Measurements from ENCODE around the gene HCFC1. TPM values are rescaled to one million over a fixed set of nuclear protein-coding genes. Genes with fewer than 3 reads are reported as not detected.

HCFC1 gene
- total RNA-seq, 2 donors from 2014 or later, result 36.6 to 80.5 TPM

- H3K27me3 ChIP-seq, result no peaks in the 10 kb centered on the region
- no peak for DNase-seq
- intact Hi-C loops (cut with DNase I), result no loop called here
- H3K4me3 ChIP-seq, result no peak overlapping the region
- no peaks in the 10 kb centered on the region for H3K36me3 ChIP-seq
- H3K27ac ChIP-seq, result peak overlapping the region; percentile 98
- TF ChIP-seq CTCF (IDR thresholded peaks at IDR 0.05), result no peak
- peaks cover 10% of the 10 kb centered on the region for H3K4me1 ChIP-seq
- peak overlapping the region in 1 of 2 donors; percentile 72 for H3K9ac ChIP-seq (ENCODE audit: low read depth in 2 of 2, low read length in 2 of 2)
- H3K9me3 ChIP-seq, result no peaks in the 10 kb centered on the region
Observed at GRCh38 chrX:153974726-153975286, 3.2 kb upstream of the HCFC1 start.

- intact Hi-C loops (cut with DNase I), result no loop called here
- peak overlapping the region; percentile 66 to 72 for H3K9ac ChIP-seq (ENCODE audit: low read depth in 2 of 2, low read length in 2 of 2)
- peaks cover 10% of the 10 kb centered on the region for H3K4me1 ChIP-seq
- H3K9me3 ChIP-seq, result no peaks in the 10 kb centered on the region
- H3K36me3 ChIP-seq, result no peaks in the 10 kb centered on the region
- DNase-seq, result no peak
- no peak for TF ChIP-seq CTCF (IDR thresholded peaks at IDR 0.05)
- no peaks in the 10 kb centered on the region for H3K27me3 ChIP-seq
- H3K27ac ChIP-seq, result peak overlapping the region; percentile 98
- H3K4me3 ChIP-seq, result no peak overlapping the region
Observed at GRCh38 chrX:153974003-153974725, 2.5 kb upstream of the HCFC1 start.

- no peak for DNase-seq
- H3K36me3 ChIP-seq, result no peaks in the 10 kb centered on the region
- no peaks in the 10 kb centered on the region for H3K27me3 ChIP-seq
- TF ChIP-seq CTCF (IDR thresholded peaks at IDR 0.05), result no peak
- H3K4me3 ChIP-seq, result peak overlapping the region; percentile 48
- H3K9ac ChIP-seq (ENCODE audit: low read depth in 2 of 2, low read length in 2 of 2), result peak overlapping the region; percentile 72 to 88
- no peaks in the 10 kb centered on the region for H3K9me3 ChIP-seq
- intact Hi-C loops (cut with DNase I), result no loop called here
- peak overlapping the region; percentile 98 for H3K27ac ChIP-seq
- H3K4me1 ChIP-seq, result peaks cover 11% of the 10 kb centered on the region
Observed at GRCh38 chrX:153973127-153974002, 1.7 kb upstream of the HCFC1 start.

- no peaks in the 10 kb centered on the region for H3K9me3 ChIP-seq
- H3K27me3 ChIP-seq, result no peaks in the 10 kb centered on the region
- peak within 1 kb of the TSS; percentile 98 for H3K27ac ChIP-seq
- no peaks in the 10 kb centered on the region for H3K36me3 ChIP-seq
- intact Hi-C loops (cut with DNase I), result no loop called here
- peak; percentile 91 for DNase-seq
- TF ChIP-seq CTCF (IDR thresholded peaks at IDR 0.05), result no peak
- peak within 1 kb of the TSS; percentile 87 to 88 for H3K9ac ChIP-seq (ENCODE audit: low read depth in 2 of 2, low read length in 2 of 2)
- H3K4me3 ChIP-seq, result peak within 1 kb of the TSS; percentile 48
- H3K4me1 ChIP-seq, result peaks cover 14% of the 10 kb centered on the region
Observed at GRCh38 chrX:153972368-153973126, 929 bp upstream of the HCFC1 start, which contains the start of gene TMEM187. TSS of gene TMEM187 (plus strand) at chrX:153972754. CDS start at chrX:153982063, 9,309 bp downstream.

GRCh38 chrX:153971124-153971449 lies 531 bp downstream of the HCFC1 start:
- Histone ChIP-seq H3K9ac (ENCODE audit: low read depth in 2 of 2, low read length in 2 of 2) (peak overlapping the region; percentile 87 to 88), H3K27ac (peak overlapping the region; percentile 98), H3K4me3 (peak overlapping the region; percentile 48), H3K36me3 (no peaks in the 10 kb centered on the region), H3K4me1 (peaks cover 14% of the 10 kb centered on the region), H3K27me3 (no peaks in the 10 kb centered on the region), H3K9me3 (no peaks in the 10 kb centered on the region)
- intact Hi-C loops (cut with DNase I), result no loop called here
- peak; percentile 95 for DNase-seq
- TF ChIP-seq CTCF (IDR thresholded peaks at IDR 0.05), result no peak
